Stimulated activated CD8-positive, alpha-beta memory T cell treated with anti-CD3 and anti-CD28 coated beads, Interleukin-4, amount 100 ng/mL, for 48 hours (primary cell): Measurements from ENCODE around the gene ANKLE1.
A peak's percentile ranks its signal among the peaks of the same experiment; 100 is the strongest.
"Not testable (repeated sequence)": the region's sequence is repeated elsewhere in the genome, so short reads cannot be mapped to it uniquely, and the experiment has no call there.

ENCODE experiments used
- DNase-seq: peaks from one replicate; pipeline ENCODE4 v3.0.0-alpha.2; 2020

ANKLE1 gene

GRCh38 chr19:17285415-17286135 lies 3.9 kb downstream of the ANKLE1 start:
- DNase-seq, result no peak

- no peak for DNase-seq
These were observed 4.6 kb downstream of the ANKLE1 start for GRCh38 chr19:17286263-17286662.

GRCh38 chr19:17286752-17287151 lies 5.1 kb downstream of the ANKLE1 start:
- DNase-seq, result no peak

GRCh38 chr19:17289489-17289888 lies 7.8 kb downstream of the ANKLE1 start:
- DNase-seq, result peak; percentile 80

GRCh38 chr19:17292301-17293074 lies 10.8 kb downstream of the ANKLE1 start:
- DNase-seq, result peak; percentile 93

- DNase-seq, result no peak
These were observed 11.9 kb downstream of the ANKLE1 start for GRCh38 chr19:17293605-17294004.

- peak; percentile 87 for DNase-seq
These were observed 12.6 kb downstream of the ANKLE1 start for GRCh38 chr19:17294051-17294891.

GRCh38 chr19:17295551-17295950 lies 13.8 kb downstream of the ANKLE1 start:
- DNase-seq, result not testable (repeated sequence)

GRCh38 chr19:17296273-17296672 lies 14.6 kb downstream of the ANKLE1 start:
- no peak for DNase-seq

- no peak for DNase-seq
These were observed 15.3 kb downstream of the ANKLE1 start for GRCh38 chr19:17296976-17297375.

GRCh38 chr19:17300992-17301619 lies 19.4 kb downstream of the ANKLE1 start:
- no peak for DNase-seq

GRCh38 chr19:17302391-17303166 lies 20.9 kb downstream of the ANKLE1 start:
- no peak for DNase-seq

- peak; percentile 97 for DNase-seq
These were observed 21.7 kb downstream of the ANKLE1 start, which contains the start of gene ABHD8 for GRCh38 chr19:17303167-17303939. ABHD8 (minus strand) TSS chr19:17303425; CDS start chr19:17301616, 1,809 bp downstream.

GRCh38 chr19:17303940-17304267 lies 22.2 kb downstream of the ANKLE1 start:
- no peak for DNase-seq

- no peak for DNase-seq
These were observed 22.9 kb downstream of the ANKLE1 start for GRCh38 chr19:17304386-17305215.

- no peak for DNase-seq
These were observed 23.5 kb downstream of the ANKLE1 start for GRCh38 chr19:17305216-17305516.

GRCh38 chr19:17305517-17306284 lies 24.0 kb downstream of the ANKLE1 start, which contains the start of gene MRPL34:
MRPL34 (plus strand) TSS chr19:17305872; CDS start chr19:17305893, 21 bp downstream.
- DNase-seq, result peak; percentile 96

GRCh38 chr19:17306285-17306714 lies 24.6 kb downstream of the ANKLE1 start:
- no peak for DNase-seq

GRCh38 chr19:17307876-17308377 lies 26.2 kb downstream of the ANKLE1 start:
- no peak for DNase-seq
